Measurements from ENCODE around the gene ABLIM2.

Gene ABLIM2

GRCh38 chr4:8077181-8078108, 81.2 kb downstream of the ABLIM2 start:
- no peak for TF ChIP-seq CTCF (IDR thresholded peaks at IDR 0.05; ENCODE audit: low read depth, low read length)
- no peak for DNase-seq (ENCODE audit: extremely low read depth, low read depth)

- no peak for TF ChIP-seq CTCF (IDR thresholded peaks at IDR 0.05; ENCODE audit: low read depth, low read length)
- no peak for DNase-seq (ENCODE audit: extremely low read depth, low read depth)
These were observed 82.6 kb downstream of the ABLIM2 start for GRCh38 chr4:8076023-8076422.

GRCh38 chr4:8073206-8073863, 85.3 kb downstream of the ABLIM2 start:
- DNase-seq (ENCODE audit: extremely low read depth, low read depth), result no peak
- no peak for TF ChIP-seq CTCF (IDR thresholded peaks at IDR 0.05; ENCODE audit: low read depth, low read length)

- no peak for DNase-seq (ENCODE audit: extremely low read depth, low read depth)
- TF ChIP-seq CTCF (IDR thresholded peaks at IDR 0.05; ENCODE audit: low read depth, low read length), result no peak
These were observed 86.2 kb downstream of the ABLIM2 start for GRCh38 chr4:8072235-8072968.

DNA sequence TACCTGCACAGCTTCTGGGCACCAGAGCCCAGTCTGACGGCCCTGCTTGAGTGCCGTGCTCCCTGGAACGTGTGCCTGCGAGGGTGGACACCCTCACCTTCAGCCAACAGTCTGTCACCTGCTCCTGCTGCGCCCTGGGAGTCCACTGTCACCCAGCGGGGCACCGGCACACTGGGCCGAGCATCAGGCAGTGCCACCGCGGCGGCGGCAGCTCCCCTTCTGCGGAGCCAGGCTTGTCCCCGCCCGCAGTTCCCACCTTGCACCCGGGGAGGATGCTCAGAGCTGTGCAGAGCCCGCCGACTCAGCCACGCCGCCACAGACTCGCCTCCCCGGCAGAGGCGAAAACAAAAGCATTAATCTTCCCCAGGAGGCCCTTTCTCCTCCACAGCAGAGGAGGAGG, 86.8 kb downstream of the ABLIM2 start:
- TF ChIP-seq CTCF (IDR thresholded peaks at IDR 0.05; ENCODE audit: low read depth, low read length), result no peak
- DNase-seq (ENCODE audit: extremely low read depth, low read depth), result no peak

- DNase-seq (ENCODE audit: extremely low read depth, low read depth), result no peak
- TF ChIP-seq CTCF (IDR thresholded peaks at IDR 0.05; ENCODE audit: low read depth, low read length), result no peak
These were observed 87.6 kb downstream of the ABLIM2 start for GRCh38 chr4:8070736-8071718.

Data from AG09319 (cell line).